GM12875 (cell line): ENCODE results near the gene THBS2.
"Not testable (repeated sequence)": the region's sequence is repeated elsewhere in the genome, so short reads cannot be mapped to it uniquely, and the experiment has no call there.

ENCODE experiments used
- H3K4me3 ChIP-seq: one replicate; pipeline ENCODE4 v1.5.1; 2011; ENCODE audit warnings: low read depth, low read length, control low read depth
- CTCF ChIP-seq: IDR thresholded peaks from 2 replicates; pipeline ENCODE4 v1.5.1; 2011; ENCODE audit warnings: low read depth, mild to moderate bottlenecking, control low read depth, inconsistent platforms, low read length, moderate library complexity, borderline replicate concordance; ENCODE audit not compliant: insufficient read depth

Gene THBS2

GRCh38 chr6:169253337-169254238, at the start of gene THBS2:
THBS2 (minus strand) TSS chr6:169253846; CDS start chr6:169250784, 3,062 bp downstream.
- no peak for TF ChIP-seq CTCF
- H3K4me3 ChIP-seq: no peak within 1 kb of the TSS

GRCh38 chr6:169302716-169303115, 49.1 kb upstream of the THBS2 start:
- no peak for TF ChIP-seq CTCF
- no peak overlapping the region for H3K4me3 ChIP-seq

GRCh38 chr6:169302255-169302654, 48.6 kb upstream of the THBS2 start:
- no peak for TF ChIP-seq CTCF
- H3K4me3 ChIP-seq: no peak overlapping the region

GRCh38 chr6:169300916-169301315, 47.3 kb upstream of the THBS2 start:
- TF ChIP-seq CTCF: no peak
- no peak overlapping the region for H3K4me3 ChIP-seq

- H3K4me3 ChIP-seq: not testable (repeated sequence)
Observed at GRCh38 chr6:169298626-169299025, 45.0 kb upstream of the THBS2 start.

- TF ChIP-seq CTCF: no peak
Observed at GRCh38 chr6:169296622-169297021, 43.0 kb upstream of the THBS2 start.

GRCh38 chr6:169296170-169296569, 42.5 kb upstream of the THBS2 start:
- H3K4me3 ChIP-seq: no peak overlapping the region

More at GRCh38 chr6:169296622-169297021, 43.0 kb upstream of the THBS2 start:
- H3K4me3 ChIP-seq: no peak overlapping the region

More at GRCh38 chr6:169296170-169296569, 42.5 kb upstream of the THBS2 start:
- TF ChIP-seq CTCF: no peak
